Stimulated activated naive CD8-positive, alpha-beta T cell treated with anti-CD3 and anti-CD28 coated beads, Interleukin-15, Interleukin-2, amounts not matched to agents 100 ng/mL and 50 ng/mL, for 24 hours (primary cell): ENCODE measurements around the gene HAT1.
A peak's percentile ranks its signal among the peaks of the same experiment; 100 is the strongest.
"Not testable (repeated sequence)": the region's sequence is repeated elsewhere in the genome, so short reads cannot be mapped to it uniquely, and the experiment has no call there.

Experiments used
- H3K27ac Mint-ChIP-seq: one replicate; pipeline ENCODE4 v1.8.0; 2021; ENCODE audit warnings: mild to moderate bottlenecking, mixed read lengths
- H3K27me3 Mint-ChIP-seq: one replicate; pipeline ENCODE4 v1.8.0; 2021; ENCODE audit warnings: mixed read lengths
- H3K36me3 Mint-ChIP-seq: one replicate; pipeline ENCODE4 v1.8.0; 2021; ENCODE audit warnings: low read depth, mixed read lengths
- H3K4me1 Mint-ChIP-seq: one replicate; pipeline ENCODE4 v1.8.0; 2021; ENCODE audit warnings: low read depth, mixed read lengths
- H3K4me3 Mint-ChIP-seq: one replicate; pipeline ENCODE4 v1.8.0; 2021; ENCODE audit warnings: mild to moderate bottlenecking, mixed read lengths
- H3K9me3 Mint-ChIP-seq: one replicate; pipeline ENCODE4 v1.8.0; 2021; ENCODE audit warnings: mixed read lengths

HAT1 gene

GRCh38 chr2:171899623-171900282 lies 22.5 kb upstream of the HAT1 start:
- not testable (repeated sequence) for H3K9me3 Mint-ChIP-seq, H3K36me3 Mint-ChIP-seq, H3K4me3 Mint-ChIP-seq, H3K4me1 Mint-ChIP-seq, H3K27ac Mint-ChIP-seq, H3K27me3 Mint-ChIP-seq

GRCh38 chr2:171902840-171903420 lies 19.3 kb upstream of the HAT1 start:
- H3K27me3 Mint-ChIP-seq, result peaks cover 6% of the 10 kb centered on the region
- H3K36me3 Mint-ChIP-seq, result no peaks in the 10 kb centered on the region
- H3K4me3 Mint-ChIP-seq, result no peak overlapping the region
- H3K9me3 Mint-ChIP-seq, result no peaks in the 10 kb centered on the region
- no peaks in the 10 kb centered on the region for H3K4me1 Mint-ChIP-seq
- no peak overlapping the region for H3K27ac Mint-ChIP-seq

GRCh38 chr2:171908235-171908634 lies 14.0 kb upstream of the HAT1 start:
- H3K4me3 Mint-ChIP-seq, result no peak overlapping the region
- H3K36me3 Mint-ChIP-seq, result no peaks in the 10 kb centered on the region
- H3K9me3 Mint-ChIP-seq, result no peaks in the 10 kb centered on the region
- no peaks in the 10 kb centered on the region for H3K4me1 Mint-ChIP-seq
- H3K27me3 Mint-ChIP-seq, result peaks cover 6% of the 10 kb centered on the region
- no peak overlapping the region for H3K27ac Mint-ChIP-seq

GRCh38 chr2:171909266-171909665 lies 13.0 kb upstream of the HAT1 start:
- H3K4me3 Mint-ChIP-seq, result no peak overlapping the region
- H3K36me3 Mint-ChIP-seq, result no peaks in the 10 kb centered on the region
- no peaks in the 10 kb centered on the region for H3K4me1 Mint-ChIP-seq

GRCh38 chr2:171910494-171910893 lies 11.8 kb upstream of the HAT1 start:
- Mint-ChIP-seq H3K4me1 (no peaks in the 10 kb centered on the region), H3K27ac (no peak overlapping the region), H3K36me3 (no peaks in the 10 kb centered on the region), H3K27me3 (no peaks in the 10 kb centered on the region), H3K4me3 (no peak overlapping the region), H3K9me3 (no peaks in the 10 kb centered on the region)

More at GRCh38 chr2:171909266-171909665, 13.0 kb upstream of the HAT1 start:
- Mint-ChIP-seq H3K27ac (no peak overlapping the region), H3K9me3 (no peaks in the 10 kb centered on the region), H3K27me3 (peaks cover 2% of the 10 kb centered on the region)

- H3K4me3 Mint-ChIP-seq, result no peak overlapping the region
- no peaks in the 10 kb centered on the region for H3K4me1 Mint-ChIP-seq
- H3K27ac Mint-ChIP-seq, result no peak overlapping the region
- H3K36me3 Mint-ChIP-seq, result no peaks in the 10 kb centered on the region
- H3K27me3 Mint-ChIP-seq, result no peaks in the 10 kb centered on the region
- no peaks in the 10 kb centered on the region for H3K9me3 Mint-ChIP-seq
Observed at GRCh38 chr2:171913517-171913916, 8.7 kb upstream of the HAT1 start.

GRCh38 chr2:171919453-171919852 lies 2.8 kb upstream of the HAT1 start:
- Mint-ChIP-seq H3K27me3 (no peaks in the 10 kb centered on the region), H3K27ac (no peak overlapping the region), H3K9me3 (no peaks in the 10 kb centered on the region), H3K4me3 (no peak overlapping the region), H3K4me1 (peaks cover 23% of the 10 kb centered on the region), H3K36me3 (peaks cover under 1% of the 10 kb centered on the region)

- peak overlapping the region; percentile 99 for H3K4me3 Mint-ChIP-seq
- H3K27ac Mint-ChIP-seq, result peak overlapping the region; percentile 97
- peaks cover 17% of the 10 kb centered on the region for H3K36me3 Mint-ChIP-seq
- H3K9me3 Mint-ChIP-seq, result no peaks in the 10 kb centered on the region
- H3K4me1 Mint-ChIP-seq, result peaks cover 40% of the 10 kb centered on the region
- H3K27me3 Mint-ChIP-seq, result no peaks in the 10 kb centered on the region
Observed at GRCh38 chr2:171921970-171922229, 361 bp upstream of the HAT1 start.

- H3K27me3 Mint-ChIP-seq, result no peaks in the 10 kb centered on the region
- H3K4me1 Mint-ChIP-seq, result peaks cover 51% of the 10 kb centered on the region
- H3K9me3 Mint-ChIP-seq, result no peaks in the 10 kb centered on the region
Observed at GRCh38 chr2:171923206-171923605, 945 bp downstream of the HAT1 start.

GRCh38 chr2:171924170-171924942 lies 2.1 kb downstream of the HAT1 start:
- Mint-ChIP-seq H3K27ac (no peak overlapping the region), H3K36me3 (peaks cover 39% of the 10 kb centered on the region), H3K4me1 (peaks cover 63% of the 10 kb centered on the region)

More at GRCh38 chr2:171923206-171923605, 945 bp downstream of the HAT1 start:
- peak overlapping the region; percentile 97 for H3K27ac Mint-ChIP-seq
- peaks cover 27% of the 10 kb centered on the region for H3K36me3 Mint-ChIP-seq
- H3K4me3 Mint-ChIP-seq, result peak overlapping the region; percentile 99

GRCh38 chr2:171930385-171930784 lies 8.1 kb downstream of the HAT1 start:
- Mint-ChIP-seq H3K4me3 (no peak overlapping the region), H3K9me3 (no peaks in the 10 kb centered on the region), H3K27me3 (no peaks in the 10 kb centered on the region), H3K36me3 (peaks cover 72% of the 10 kb centered on the region), H3K4me1 (peaks cover 57% of the 10 kb centered on the region), H3K27ac (no peak overlapping the region)

More at GRCh38 chr2:171924170-171924942, 2.1 kb downstream of the HAT1 start:
- no peaks in the 10 kb centered on the region for H3K27me3 Mint-ChIP-seq
- H3K4me3 Mint-ChIP-seq, result peak overlapping the region; percentile 99
- no peaks in the 10 kb centered on the region for H3K9me3 Mint-ChIP-seq

- Mint-ChIP-seq H3K36me3 (peaks cover 38% of the 10 kb centered on the region), H3K27me3 (no peaks in the 10 kb centered on the region), H3K9me3 (no peaks in the 10 kb centered on the region), H3K4me3 (no peak overlapping the region), H3K4me1 (peaks cover 28% of the 10 kb centered on the region), H3K27ac (no peak overlapping the region)
Observed at GRCh38 chr2:171939058-171939742, 16.9 kb downstream of the HAT1 start.

GRCh38 chr2:171939743-171940071 lies 17.4 kb downstream of the HAT1 start:
- Mint-ChIP-seq H3K4me1 (peaks cover 25% of the 10 kb centered on the region), H3K9me3 (no peaks in the 10 kb centered on the region), H3K27ac (no peak overlapping the region), H3K36me3 (peaks cover 35% of the 10 kb centered on the region), H3K4me3 (no peak overlapping the region), H3K27me3 (no peaks in the 10 kb centered on the region)

- Mint-ChIP-seq H3K9me3 (no peaks in the 10 kb centered on the region), H3K4me3 (no peak overlapping the region), H3K4me1 (peaks cover 25% of the 10 kb centered on the region), H3K36me3 (peaks cover 31% of the 10 kb centered on the region), H3K27me3 (no peaks in the 10 kb centered on the region), H3K27ac (no peak overlapping the region)
Observed at GRCh38 chr2:171941316-171941699, 19.0 kb downstream of the HAT1 start.

- Mint-ChIP-seq H3K9me3 (no peaks in the 10 kb centered on the region), H3K27ac (no peak overlapping the region), H3K36me3 (peaks cover 37% of the 10 kb centered on the region), H3K4me1 (peaks cover 25% of the 10 kb centered on the region), H3K4me3 (no peak overlapping the region), H3K27me3 (no peaks in the 10 kb centered on the region)
Observed at GRCh38 chr2:171943869-171944268, 21.6 kb downstream of the HAT1 start.
